ENCODE results near the gene HPX.

The HPX gene

GRCh38 chr11:6404342-6405051 lies 36.3 kb downstream of the HPX start:
- H3K36me3 ChIP-seq (ENCODE audit: control insufficient read depth, insufficient read depth, low read length): no peaks in the 10 kb centered on the region
- H3K27me3 ChIP-seq (ENCODE audit: control insufficient read depth, insufficient read depth, low read length): no peaks in the 10 kb centered on the region
- DNase-seq (ENCODE audit: low read depth, low spot score): no peak
- H3K9me3 ChIP-seq (ENCODE audit: control insufficient read depth, insufficient read depth, low read length): no peaks in the 10 kb centered on the region
- no peak overlapping the region for H3K27ac ChIP-seq (ENCODE audit: low read length)
- H3K4me3 ChIP-seq (ENCODE audit: low read length): no peak overlapping the region
- H3K4me1 ChIP-seq (ENCODE audit: control insufficient read depth, insufficient read depth, low read length): peaks cover 3% of the 10 kb centered on the region
- no CpG with 5 or more reads among the region's 16 CpGs for WGBS (ENCODE audit: insufficient coverage, insufficient read length)

GRCh38 chr11:6403539-6403938 lies 37.2 kb downstream of the HPX start:
- H3K9me3 ChIP-seq (ENCODE audit: control insufficient read depth, insufficient read depth, low read length): no peaks in the 10 kb centered on the region
- H3K27ac ChIP-seq (ENCODE audit: low read length): no peak overlapping the region
- no peak overlapping the region for H3K4me3 ChIP-seq (ENCODE audit: low read length)
- WGBS (ENCODE audit: insufficient coverage, insufficient read length): no CpG with 5 or more reads among the region's 8 CpGs
- H3K4me1 ChIP-seq (ENCODE audit: control insufficient read depth, insufficient read depth, low read length): peaks cover 3% of the 10 kb centered on the region
- no peaks in the 10 kb centered on the region for H3K27me3 ChIP-seq (ENCODE audit: control insufficient read depth, insufficient read depth, low read length)
- H3K36me3 ChIP-seq (ENCODE audit: control insufficient read depth, insufficient read depth, low read length): no peaks in the 10 kb centered on the region
- no peak for DNase-seq (ENCODE audit: low read depth, low spot score)

GRCh38 chr11:6402561-6402981 lies 38.2 kb downstream of the HPX start:
- WGBS (ENCODE audit: insufficient coverage, insufficient read length): no CpG with 5 or more reads among the region's 7 CpGs
- Histone ChIP-seq H3K36me3 (ENCODE audit: control insufficient read depth, insufficient read depth, low read length) (no peaks in the 10 kb centered on the region), H3K27me3 (ENCODE audit: control insufficient read depth, insufficient read depth, low read length) (no peaks in the 10 kb centered on the region), H3K9me3 (ENCODE audit: control insufficient read depth, insufficient read depth, low read length) (no peaks in the 10 kb centered on the region), H3K4me1 (ENCODE audit: control insufficient read depth, insufficient read depth, low read length) (peaks cover 3% of the 10 kb centered on the region), H3K27ac (ENCODE audit: low read length) (no peak overlapping the region), H3K4me3 (ENCODE audit: low read length) (no peak overlapping the region)
- DNase-seq (ENCODE audit: low read depth, low spot score): no peak

GRCh38 chr11:6402061-6402470 lies 38.7 kb downstream of the HPX start:
- no peak for DNase-seq (ENCODE audit: low read depth, low spot score)
- Histone ChIP-seq H3K9me3 (ENCODE audit: control insufficient read depth, insufficient read depth, low read length) (no peaks in the 10 kb centered on the region), H3K36me3 (ENCODE audit: control insufficient read depth, insufficient read depth, low read length) (no peaks in the 10 kb centered on the region), H3K27ac (ENCODE audit: low read length) (no peak overlapping the region), H3K4me3 (ENCODE audit: low read length) (no peak overlapping the region), H3K27me3 (ENCODE audit: control insufficient read depth, insufficient read depth, low read length) (no peaks in the 10 kb centered on the region), H3K4me1 (ENCODE audit: control insufficient read depth, insufficient read depth, low read length) (peaks cover 3% of the 10 kb centered on the region)
- WGBS (ENCODE audit: insufficient coverage, insufficient read length): no CpG with 5 or more reads among the region's 12 CpGs

- WGBS (ENCODE audit: insufficient coverage, insufficient read length): no CpG with 5 or more reads among the region's 7 CpGs
- H3K4me3 ChIP-seq (ENCODE audit: low read length): no peak overlapping the region
- no peak overlapping the region for H3K27ac ChIP-seq (ENCODE audit: low read length)
- DNase-seq (ENCODE audit: low read depth, low spot score): no peak
- H3K27me3 ChIP-seq (ENCODE audit: control insufficient read depth, insufficient read depth, low read length): no peaks in the 10 kb centered on the region
- no peaks in the 10 kb centered on the region for H3K36me3 ChIP-seq (ENCODE audit: control insufficient read depth, insufficient read depth, low read length)
- no peaks in the 10 kb centered on the region for H3K9me3 ChIP-seq (ENCODE audit: control insufficient read depth, insufficient read depth, low read length)
- H3K4me1 ChIP-seq (ENCODE audit: control insufficient read depth, insufficient read depth, low read length): peaks cover 3% of the 10 kb centered on the region
These were observed 39.3 kb downstream of the HPX start for GRCh38 chr11:6401464-6401863.

- Histone ChIP-seq H3K4me1 (ENCODE audit: control insufficient read depth, insufficient read depth, low read length) (peaks cover 3% of the 10 kb centered on the region), H3K9me3 (ENCODE audit: control insufficient read depth, insufficient read depth, low read length) (no peaks in the 10 kb centered on the region), H3K27me3 (ENCODE audit: control insufficient read depth, insufficient read depth, low read length) (no peaks in the 10 kb centered on the region), H3K4me3 (ENCODE audit: low read length) (no peak overlapping the region), H3K36me3 (ENCODE audit: control insufficient read depth, insufficient read depth, low read length) (no peaks in the 10 kb centered on the region), H3K27ac (ENCODE audit: low read length) (no peak overlapping the region)
- no CpG with 5 or more reads among the region's 15 CpGs for WGBS (ENCODE audit: insufficient coverage, insufficient read length)
- no peak for DNase-seq (ENCODE audit: low read depth, low spot score)
These were observed 40.1 kb downstream of the HPX start for GRCh38 chr11:6400431-6401345.

- H3K4me1 ChIP-seq (ENCODE audit: control insufficient read depth, insufficient read depth, low read length): no peaks in the 10 kb centered on the region
- no peaks in the 10 kb centered on the region for H3K9me3 ChIP-seq (ENCODE audit: control insufficient read depth, insufficient read depth, low read length)
- no CpG with 5 or more reads among the region's 3 CpGs for WGBS (ENCODE audit: insufficient coverage, insufficient read length)
- H3K4me3 ChIP-seq (ENCODE audit: low read length): no peak overlapping the region
- H3K36me3 ChIP-seq (ENCODE audit: control insufficient read depth, insufficient read depth, low read length): no peaks in the 10 kb centered on the region
- no peak for DNase-seq (ENCODE audit: low read depth, low spot score)
- H3K27me3 ChIP-seq (ENCODE audit: control insufficient read depth, insufficient read depth, low read length): no peaks in the 10 kb centered on the region
- H3K27ac ChIP-seq (ENCODE audit: low read length): no peak overlapping the region
These were observed 43.2 kb downstream of the HPX start for GRCh38 chr11:6397636-6398035.

GRCh38 chr11:6397156-6397555 lies 43.6 kb downstream of the HPX start:
- no peaks in the 10 kb centered on the region for H3K4me1 ChIP-seq (ENCODE audit: control insufficient read depth, insufficient read depth, low read length)
- H3K4me3 ChIP-seq (ENCODE audit: low read length): no peak overlapping the region
- no peak for DNase-seq (ENCODE audit: low read depth, low spot score)
- no peaks in the 10 kb centered on the region for H3K9me3 ChIP-seq (ENCODE audit: control insufficient read depth, insufficient read depth, low read length)
- H3K27ac ChIP-seq (ENCODE audit: low read length): no peak overlapping the region
- no peaks in the 10 kb centered on the region for H3K27me3 ChIP-seq (ENCODE audit: control insufficient read depth, insufficient read depth, low read length)
- no peaks in the 10 kb centered on the region for H3K36me3 ChIP-seq (ENCODE audit: control insufficient read depth, insufficient read depth, low read length)
- WGBS (ENCODE audit: insufficient coverage, insufficient read length): no CpG with 5 or more reads among the region's 1 CpG

GRCh38 chr11:6395470-6396060 lies 45.2 kb downstream of the HPX start:
- no peaks in the 10 kb centered on the region for H3K36me3 ChIP-seq (ENCODE audit: control insufficient read depth, insufficient read depth, low read length)
- H3K27me3 ChIP-seq (ENCODE audit: control insufficient read depth, insufficient read depth, low read length): no peaks in the 10 kb centered on the region
- no peaks in the 10 kb centered on the region for H3K9me3 ChIP-seq (ENCODE audit: control insufficient read depth, insufficient read depth, low read length)
- no peak overlapping the region for H3K4me3 ChIP-seq (ENCODE audit: low read length)
- no CpG with 5 or more reads among the region's 16 CpGs for WGBS (ENCODE audit: insufficient coverage, insufficient read length)
- no peak for DNase-seq (ENCODE audit: low read depth, low spot score)
- H3K4me1 ChIP-seq (ENCODE audit: control insufficient read depth, insufficient read depth, low read length): no peaks in the 10 kb centered on the region
- H3K27ac ChIP-seq (ENCODE audit: low read length): no peak overlapping the region

GRCh38 chr11:6393989-6394670 lies 46.7 kb downstream of the HPX start:
- H3K4me3 ChIP-seq (ENCODE audit: low read length): no peak overlapping the region
- no peaks in the 10 kb centered on the region for H3K36me3 ChIP-seq (ENCODE audit: control insufficient read depth, insufficient read depth, low read length)
- H3K9me3 ChIP-seq (ENCODE audit: control insufficient read depth, insufficient read depth, low read length): no peaks in the 10 kb centered on the region
- no peak overlapping the region for H3K27ac ChIP-seq (ENCODE audit: low read length)
- no peak for DNase-seq (ENCODE audit: low read depth, low spot score)
- H3K27me3 ChIP-seq (ENCODE audit: control insufficient read depth, insufficient read depth, low read length): no peaks in the 10 kb centered on the region
- no peaks in the 10 kb centered on the region for H3K4me1 ChIP-seq (ENCODE audit: control insufficient read depth, insufficient read depth, low read length)
- no CpG with 5 or more reads among the region's 16 CpGs for WGBS (ENCODE audit: insufficient coverage, insufficient read length)

All from iPS DF 6.9 (cell line).